ENCODE measurements around the gene TDRKH.

DNA sequence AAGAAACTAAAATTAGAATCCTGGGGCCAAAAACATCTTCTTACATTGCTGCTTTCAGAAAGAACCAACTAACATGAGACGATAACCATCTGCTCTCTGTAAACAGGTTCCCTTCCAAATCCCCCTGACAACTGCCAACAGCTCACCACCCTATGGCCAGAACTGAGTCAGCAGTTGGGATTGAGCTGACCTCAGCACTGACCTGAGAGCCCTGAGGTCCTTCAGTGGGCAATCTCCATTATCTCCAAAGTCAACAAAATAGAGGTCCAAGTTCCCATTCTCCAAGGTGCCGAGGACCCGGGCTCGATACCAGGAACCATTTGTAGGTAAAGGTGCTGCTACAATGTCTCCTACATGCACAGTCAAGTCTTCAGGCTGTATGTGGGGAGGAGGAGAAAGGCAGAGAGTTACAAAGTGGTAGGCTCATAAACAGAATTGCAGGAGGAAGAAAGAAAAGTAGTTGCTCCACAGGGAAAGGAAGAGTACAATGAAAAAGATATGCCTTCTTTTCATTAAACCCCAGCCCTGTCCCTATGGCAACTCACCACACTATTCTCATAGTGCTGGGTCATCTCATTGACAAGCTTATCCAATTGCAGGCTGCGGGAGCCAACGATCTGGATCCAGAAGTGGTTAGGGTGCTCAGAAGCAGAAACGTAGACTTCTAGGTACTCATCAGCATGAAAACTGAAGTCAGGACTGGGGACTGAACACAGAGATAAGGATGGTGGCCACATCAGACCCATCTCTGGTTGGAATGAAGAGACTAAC is 14.2 kb downstream of the TDRKH start:
- TF ChIP-seq, protein P1, sequence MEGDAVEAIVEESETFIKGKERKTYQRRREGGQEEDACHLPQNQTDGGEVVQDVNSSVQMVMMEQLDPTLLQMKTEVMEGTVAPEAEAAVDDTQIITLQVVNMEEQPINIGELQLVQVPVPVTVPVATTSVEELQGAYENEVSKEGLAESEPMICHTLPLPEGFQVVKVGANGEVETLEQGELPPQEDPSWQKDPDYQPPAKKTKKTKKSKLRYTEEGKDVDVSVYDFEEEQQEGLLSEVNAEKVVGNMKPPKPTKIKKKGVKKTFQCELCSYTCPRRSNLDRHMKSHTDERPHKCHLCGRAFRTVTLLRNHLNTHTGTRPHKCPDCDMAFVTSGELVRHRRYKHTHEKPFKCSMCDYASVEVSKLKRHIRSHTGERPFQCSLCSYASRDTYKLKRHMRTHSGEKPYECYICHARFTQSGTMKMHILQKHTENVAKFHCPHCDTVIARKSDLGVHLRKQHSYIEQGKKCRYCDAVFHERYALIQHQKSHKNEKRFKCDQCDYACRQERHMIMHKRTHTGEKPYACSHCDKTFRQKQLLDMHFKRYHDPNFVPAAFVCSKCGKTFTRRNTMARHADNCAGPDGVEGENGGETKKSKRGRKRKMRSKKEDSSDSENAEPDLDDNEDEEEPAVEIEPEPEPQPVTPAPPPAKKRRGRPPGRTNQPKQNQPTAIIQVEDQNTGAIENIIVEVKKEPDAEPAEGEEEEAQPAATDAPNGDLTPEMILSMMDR (CRISPR knock-in tag; IDR thresholded peaks at IDR 0.05) = no peak
- no peak for TF ChIP-seq HOXA3 (CRISPR knock-in tag; IDR thresholded peaks at IDR 0.05)
- TF ChIP-seq SNAI1 (CRISPR knock-in tag; IDR thresholded peaks at IDR 0.05; ENCODE audit: borderline replicate concordance) = no peak
- no peak for TF ChIP-seq ZKSCAN1 (IDR thresholded peaks at IDR 0.05; ENCODE audit: low read length)
- no peak for TF ChIP-seq POLR2AphosphoS2 (IDR thresholded peaks at IDR 0.05; ENCODE audit: low read depth, low read length)
- no peak for TF ChIP-seq NKX3-1 (CRISPR knock-in tag; IDR thresholded peaks at IDR 0.05)
- TF ChIP-seq RXRA (CRISPR knock-in tag; IDR thresholded peaks at IDR 0.05) = no peak
